Putamen (tissue), 1 donor: ENCODE data around the gene OSBPL9.
"Not testable (repeated sequence)": the region's sequence is repeated elsewhere in the genome, so short reads cannot be mapped to it uniquely, and the experiment has no call there.

Experiments
- DNase-seq: peaks from one replicate; pipeline ENCODE4 v3.0.0-alpha.2; 2016; ENCODE audit warnings: low spot score

OSBPL9 gene

GRCh38 chr1:51712590-51712989, 95.7 kb downstream of the OSBPL9 start:
- no peak for DNase-seq

- DNase-seq, result no peak
Measured at GRCh38 chr1:51714374-51715019, 97.6 kb downstream of the OSBPL9 start.

GRCh38 chr1:51715369-51715768, 98.5 kb downstream of the OSBPL9 start:
- DNase-seq, result no peak

GRCh38 chr1:51716746-51717145, 99.9 kb downstream of the OSBPL9 start:
- DNase-seq, result no peak

- DNase-seq, result no peak
Measured at GRCh38 chr1:51717842-51718241, 101.0 kb downstream of the OSBPL9 start.

GRCh38 chr1:51719146-51719545, 102.3 kb downstream of the OSBPL9 start:
- no peak for DNase-seq

GRCh38 chr1:51724797-51725196, 107.9 kb downstream of the OSBPL9 start:
- DNase-seq, result no peak

- DNase-seq, result no peak
Measured at GRCh38 chr1:51726051-51726450, 109.2 kb downstream of the OSBPL9 start.

GRCh38 chr1:51726544-51727225, 109.8 kb downstream of the OSBPL9 start:
- DNase-seq, result no peak

GRCh38 chr1:51727366-51727765, 110.5 kb downstream of the OSBPL9 start:
- no peak for DNase-seq

- no peak for DNase-seq
Measured at GRCh38 chr1:51728611-51729155, 111.8 kb downstream of the OSBPL9 start.

GRCh38 chr1:51729156-51729823, 112.4 kb downstream of the OSBPL9 start:
- DNase-seq, result peak; percentile 77

GRCh38 chr1:51729824-51730301, 113.0 kb downstream of the OSBPL9 start:
- DNase-seq, result no peak

- no peak for DNase-seq
Measured at GRCh38 chr1:51731998-51732397, 115.1 kb downstream of the OSBPL9 start.

- no peak for DNase-seq
Measured at GRCh38 chr1:51732701-51733425, 116.0 kb downstream of the OSBPL9 start.

GRCh38 chr1:51733426-51733774, 116.5 kb downstream of the OSBPL9 start:
- not testable (repeated sequence) for DNase-seq

- no peak for DNase-seq
Measured at GRCh38 chr1:51733793-51734522, 117.1 kb downstream of the OSBPL9 start.

- peak; percentile 7 for DNase-seq
Measured at GRCh38 chr1:51734896-51735745, 118.2 kb downstream of the OSBPL9 start.

- DNase-seq, result no peak
Measured at GRCh38 chr1:51735746-51736254, 118.9 kb downstream of the OSBPL9 start.

- no peak for DNase-seq
Measured at GRCh38 chr1:51736702-51737101, 119.8 kb downstream of the OSBPL9 start.
